GM19023 (cell line): Measurements from ENCODE around the gene LRTM2.
A peak's percentile ranks its signal among the peaks of the same experiment; 100 is the strongest.

Source experiments
- ATAC-seq: cut with Tn5 transposase; IDR thresholded peaks from one replicate; pipeline ENCODE4 v1.9.1; 2021; ENCODE audit warnings: mild to moderate bottlenecking, moderate library complexity; ENCODE audit not compliant: unreplicated experiment

The LRTM2 gene

GRCh38 chr12:1820191-1820895 lies at the start of gene LRTM2:
Gene LRTM2 (plus strand): TSS chr12:1820565. CDS start chr12:1828149, 7,584 bp downstream.
- ATAC-seq = no peak

GRCh38 chr12:1773937-1774655 lies 46.3 kb upstream of the LRTM2 start:
- ATAC-seq = no peak

DNA sequence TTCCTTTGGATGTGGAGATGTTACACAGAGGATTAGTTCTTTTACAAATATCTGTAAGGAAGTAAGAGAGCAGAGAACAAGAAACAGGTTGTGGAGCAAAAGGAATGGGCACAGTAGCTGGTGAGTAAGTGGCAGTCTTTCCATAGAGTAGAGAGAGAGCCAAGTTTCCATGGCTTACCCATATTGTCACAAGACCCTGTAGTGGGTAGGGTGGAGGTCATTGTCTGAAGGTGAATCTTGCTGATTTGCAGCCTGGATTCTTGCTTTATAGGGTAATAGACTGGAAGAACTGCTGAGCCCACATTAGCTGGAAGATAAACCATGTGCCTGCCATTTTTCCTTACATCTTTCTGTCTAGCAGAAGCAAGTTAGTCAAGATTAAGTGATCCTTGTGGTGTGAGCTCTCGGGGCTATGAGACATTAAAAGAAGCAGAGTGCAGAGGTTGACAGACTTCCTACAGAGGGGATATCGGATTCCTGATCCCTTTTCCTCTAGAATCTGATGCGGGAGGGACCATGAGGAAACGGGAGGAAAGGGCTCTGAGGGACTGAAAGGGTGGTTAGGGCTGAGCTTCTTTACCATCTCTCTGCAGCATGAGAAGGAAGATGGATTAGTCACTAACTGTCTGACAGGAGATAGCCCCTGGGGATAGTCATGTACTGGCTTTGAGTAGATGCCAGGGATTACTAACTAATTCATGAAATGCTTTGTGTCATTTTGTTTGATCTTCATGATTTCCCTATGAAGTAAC lies 44.0 kb upstream of the LRTM2 start:
- ATAC-seq = no peak

- no peak for ATAC-seq
Measured at GRCh38 chr12:1777798-1778197, 42.6 kb upstream of the LRTM2 start.

DNA sequence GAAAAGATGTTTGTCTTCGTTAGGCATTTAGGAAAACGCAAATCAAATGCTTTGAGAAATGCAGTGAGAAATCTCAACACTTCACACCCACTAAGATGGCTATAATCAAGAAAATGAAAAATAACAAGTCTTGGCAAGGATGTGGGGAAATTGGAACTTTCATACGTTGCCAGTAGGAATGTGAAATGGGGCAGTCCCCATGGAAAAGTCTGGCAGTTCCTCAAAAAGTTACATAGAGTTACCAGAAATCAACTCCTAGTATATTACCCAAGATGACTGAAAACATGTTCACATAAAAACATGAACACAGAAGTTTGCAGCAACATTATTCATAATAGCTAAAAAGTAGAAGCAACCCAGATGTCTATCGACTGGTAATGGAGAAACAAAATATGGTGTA lies 41.5 kb upstream of the LRTM2 start:
- no peak for ATAC-seq

DNA sequence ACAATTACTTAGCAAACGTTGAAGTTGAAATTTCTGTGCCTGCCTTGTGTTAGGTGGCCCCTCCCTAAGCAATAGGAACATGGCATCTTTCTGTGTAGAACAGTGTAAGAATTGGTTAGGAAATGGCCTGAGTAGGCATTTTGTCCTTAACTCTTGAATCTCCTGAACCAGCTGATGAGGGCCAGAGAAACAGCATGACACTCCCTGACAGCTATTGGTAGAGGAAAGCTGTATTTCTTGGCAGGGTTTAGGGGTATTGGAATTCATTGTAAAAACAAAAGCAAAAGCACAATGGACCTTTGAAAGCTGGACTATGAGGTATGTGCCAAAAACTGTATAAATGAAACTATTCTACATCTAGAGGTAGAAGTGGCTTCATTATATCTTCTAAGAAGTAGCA lies 40.6 kb upstream of the LRTM2 start:
- ATAC-seq = no peak

DNA sequence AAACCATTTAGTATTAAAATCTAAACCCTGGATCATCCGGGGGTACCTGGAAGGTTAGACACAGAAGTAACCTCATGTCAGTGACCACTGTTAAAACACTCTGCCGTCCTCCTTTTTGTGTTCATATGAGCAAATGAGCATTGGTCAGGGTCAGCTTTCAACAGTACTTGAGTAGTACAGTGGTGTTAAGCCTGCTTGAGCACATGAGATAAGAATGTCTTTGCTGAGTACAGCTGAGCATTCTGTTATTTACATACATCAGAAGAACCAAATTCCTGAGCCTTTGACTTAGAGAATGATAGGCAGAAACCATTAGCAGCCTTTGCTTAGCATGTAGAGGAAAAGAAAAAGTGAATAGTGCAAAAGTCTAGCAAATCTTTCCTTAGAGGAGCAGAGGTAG lies 38.6 kb upstream of the LRTM2 start:
- no peak for ATAC-seq

- ATAC-seq = no peak
Measured at GRCh38 chr12:1782215-1782614, 38.1 kb upstream of the LRTM2 start.

DNA sequence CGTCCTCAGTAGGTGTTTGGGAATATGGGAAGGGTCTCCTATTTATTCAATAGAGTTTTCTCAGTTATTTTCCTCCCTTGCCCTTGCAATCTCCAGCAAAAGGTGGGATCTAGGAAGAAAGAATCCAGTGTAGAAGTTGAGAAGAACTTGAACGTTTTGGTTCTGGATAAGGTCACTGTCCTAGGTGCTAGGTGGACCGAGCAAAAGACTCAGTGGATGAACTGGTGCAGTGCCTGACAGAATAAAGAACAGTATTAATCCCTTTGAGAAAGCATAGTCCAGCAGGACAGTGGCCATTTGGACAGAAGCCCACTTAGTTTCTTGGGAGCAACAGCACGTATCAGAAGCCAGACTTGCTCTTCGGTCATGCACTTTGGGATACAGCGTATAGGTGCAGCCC lies 32.7 kb upstream of the LRTM2 start:
- no peak for ATAC-seq

GRCh38 chr12:1790444-1790843 lies 29.9 kb upstream of the LRTM2 start:
- ATAC-seq = no peak

DNA sequence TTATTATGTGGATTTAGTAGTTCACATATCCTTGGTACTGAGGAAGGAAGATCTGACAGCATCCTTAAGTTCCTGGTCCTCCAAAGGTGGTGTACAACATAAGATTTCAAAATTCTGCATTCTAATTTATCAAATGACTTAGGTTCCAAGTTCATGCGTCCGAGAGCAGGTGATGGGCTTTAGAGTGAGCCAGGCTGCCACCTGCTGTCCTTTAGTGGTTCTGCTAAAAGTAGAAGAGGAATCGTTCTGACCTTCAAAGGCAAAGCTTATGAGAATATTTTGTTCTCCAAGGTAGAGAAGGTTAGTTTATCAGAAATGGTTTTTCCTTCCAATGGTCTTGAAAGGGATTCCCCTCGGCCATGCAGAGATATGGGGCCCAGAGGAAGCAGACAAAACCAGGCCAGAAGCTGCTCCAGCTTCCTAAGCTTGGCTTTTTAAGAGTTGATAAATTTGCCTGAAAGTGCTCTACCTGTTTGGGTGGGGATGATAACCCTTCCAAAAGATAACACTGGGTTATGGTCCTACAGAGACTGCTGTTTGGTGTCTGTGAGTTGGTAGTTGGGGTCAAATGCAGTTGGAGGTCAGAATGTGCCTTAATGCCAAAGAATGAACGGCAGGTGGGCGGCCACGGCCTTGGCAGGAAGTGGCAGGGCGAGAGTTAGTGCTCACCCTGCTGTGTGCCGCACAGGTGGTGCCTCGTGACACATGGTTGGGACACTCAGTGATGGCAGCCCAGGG lies 29.1 kb upstream of the LRTM2 start:
- ATAC-seq = no peak

- no peak for ATAC-seq
Measured at GRCh38 chr12:1792406-1792805, 28.0 kb upstream of the LRTM2 start.

DNA sequence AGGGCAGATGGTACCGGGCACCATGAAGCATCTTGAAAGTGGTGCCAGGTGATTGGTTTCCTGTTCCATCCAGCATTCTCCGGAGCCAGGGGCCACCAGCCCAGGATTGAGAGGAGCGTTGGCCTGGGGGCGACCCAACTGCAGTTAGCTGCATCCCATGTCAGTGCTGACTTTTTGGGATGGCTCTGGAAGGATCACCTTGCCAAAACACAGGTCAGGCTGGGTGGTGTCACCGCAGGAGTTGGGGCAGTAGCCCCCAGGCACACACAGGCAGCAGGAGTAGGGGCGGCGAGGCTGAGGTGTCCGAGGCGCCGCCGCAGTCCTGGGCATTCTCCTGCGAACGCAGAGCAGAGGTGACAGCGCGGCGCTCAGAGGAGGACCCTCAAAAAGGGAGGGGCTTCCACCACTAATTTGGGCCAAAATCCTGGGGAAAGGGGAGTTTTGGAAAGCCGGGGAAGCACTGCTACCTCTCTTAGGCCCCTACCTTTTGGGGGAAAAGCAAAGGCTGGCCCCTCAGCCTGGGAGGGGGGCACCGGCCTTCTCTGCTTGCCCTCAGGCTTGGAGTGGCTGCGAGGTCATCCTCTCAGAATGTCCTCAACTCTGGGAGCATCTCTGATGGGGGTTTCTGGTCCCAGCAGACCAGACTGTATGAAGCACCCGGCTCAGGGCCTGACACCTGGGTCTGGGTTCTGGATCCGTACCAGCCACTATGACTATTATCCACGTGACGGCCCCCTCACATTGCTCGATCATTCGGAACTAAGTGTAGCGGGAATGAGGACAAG lies 26.7 kb upstream of the LRTM2 start:
- ATAC-seq = no peak

GRCh38 chr12:1794440-1795090 lies 25.8 kb upstream of the LRTM2 start:
- no peak for ATAC-seq

GRCh38 chr12:1795221-1795784 lies 25.1 kb upstream of the LRTM2 start:
- no peak for ATAC-seq

GRCh38 chr12:1795785-1796514 lies 24.4 kb upstream of the LRTM2 start:
- peak; percentile 88 for ATAC-seq

DNA sequence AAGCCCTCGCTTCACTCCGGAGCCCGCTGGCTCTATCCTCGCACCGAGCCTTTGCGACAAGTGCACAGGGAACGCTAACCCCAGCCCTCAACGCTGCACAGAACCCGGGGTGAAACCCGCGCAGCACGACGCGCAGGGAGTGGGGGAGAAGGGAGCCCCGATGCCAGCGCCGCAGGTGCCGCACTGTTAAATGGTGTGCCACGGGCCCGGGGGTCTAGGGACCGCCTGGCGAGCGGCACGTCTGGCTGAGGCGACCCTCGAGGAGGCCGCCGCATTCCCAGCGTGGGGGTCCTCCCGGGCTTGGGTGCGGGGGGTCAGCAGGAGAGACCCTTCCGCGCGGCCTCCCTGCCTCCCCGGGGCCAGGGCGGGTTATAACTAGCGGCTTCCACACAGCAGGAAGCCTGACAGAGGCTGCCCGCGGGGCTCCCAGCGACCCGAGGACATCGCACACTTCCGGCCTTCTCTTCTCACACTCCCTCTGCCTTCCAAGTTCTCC lies 23.8 kb upstream of the LRTM2 start:
- peak; percentile 23 for ATAC-seq

DNA sequence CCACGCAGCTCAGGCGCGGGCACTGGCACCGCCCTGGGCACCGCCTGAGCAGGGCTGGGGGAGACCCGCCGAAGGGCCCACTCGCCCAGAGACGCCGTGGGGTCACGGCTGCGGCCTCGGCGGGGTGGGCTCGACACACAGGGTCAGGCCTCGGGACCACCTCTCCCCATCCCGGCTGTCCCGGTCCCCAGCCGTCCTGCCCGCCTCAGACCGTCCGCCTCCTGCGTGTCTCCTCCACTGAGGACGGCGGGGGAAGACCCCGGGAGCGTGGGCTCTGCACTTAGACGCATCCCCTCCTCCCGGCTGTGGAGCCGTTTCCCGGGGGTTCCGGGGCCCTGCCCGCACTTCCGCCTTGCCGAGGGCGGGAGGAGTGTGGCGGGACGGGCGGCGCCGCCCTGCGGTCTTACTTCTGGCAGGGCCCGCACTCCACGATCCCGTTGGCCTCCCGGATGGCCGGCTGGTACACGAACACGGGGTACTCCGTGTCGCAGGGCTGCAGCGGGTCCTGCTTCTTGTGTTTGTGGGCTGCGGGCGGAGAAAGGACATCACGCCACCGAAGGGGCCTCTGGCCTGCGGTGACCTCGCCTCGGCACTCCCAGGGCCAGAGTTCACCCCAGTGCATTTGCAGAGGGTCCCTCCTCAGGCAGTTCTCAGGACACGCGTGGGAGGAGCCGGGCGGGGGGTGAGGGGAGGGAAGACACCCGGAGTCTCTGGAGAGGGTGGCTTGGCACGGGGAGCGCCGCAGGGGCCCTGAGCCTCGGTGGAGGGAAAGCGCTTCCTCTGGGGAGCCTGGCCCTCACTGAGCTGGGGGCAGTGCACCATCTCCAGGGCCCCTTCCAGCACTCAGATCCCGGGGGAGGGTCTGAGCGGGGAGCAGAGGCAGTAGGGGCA lies 23.1 kb upstream of the LRTM2 start:
- no peak for ATAC-seq
